K562 (cell line): Measurements from ENCODE around the gene FBXO44. TPM values are rescaled to one million over a fixed set of nuclear protein-coding genes. Genes with fewer than 3 reads are reported as not detected.

Experiments used
- CC2D1A ChIP-seq: fragments of 450-650 bp; IDR thresholded peaks from 2 replicates; pipeline ENCODE4 v1.6.1; 2017; ENCODE audit warnings: mild to moderate bottlenecking
- FIP1L1 ChIP-seq: fragments of 200-400 bp; formaldehyde crosslinking; IDR thresholded peaks from 2 replicates; pipeline ENCODE4 v1.6.1; 2018; ENCODE audit warnings: mild to moderate bottlenecking, low read depth, low read length; ENCODE audit not compliant: poor library complexity, severe bottlenecking
- FOXP1 ChIP-seq: sonication (generic); formaldehyde crosslinking; IDR thresholded peaks from 2 replicates; pipeline ENCODE4 v1.8.0; 2022; ENCODE audit warnings: mild to moderate bottlenecking, missing genetic modification reagents
- GTF2A2 ChIP-seq: IDR thresholded peaks from 2 replicates; pipeline ENCODE4 v1.6.1; 2016; ENCODE audit warnings: mild to moderate bottlenecking, missing genetic modification characterization, missing compliant biosample characterization
- HDAC1 ChIP-seq, 2 experiments: fragments of 450-650 bp; IDR thresholded peaks; 2 replicates each; pipeline ENCODE4 v1.6.1; 2016 to 2017; ENCODE audit warnings: inconsistent platforms in 1 of 2, mild to moderate bottlenecking in 1 of 2, moderate library complexity in 1 of 2
- LARP7 ChIP-seq: fragments of 450-650 bp; IDR thresholded peaks from 2 replicates; pipeline ENCODE4 v1.6.1; 2016
- PHF8 ChIP-seq: fragments of 200-600 bp; sonication (generic); IDR thresholded peaks from 2 replicates; pipeline ENCODE4 v1.6.1; 2012; ENCODE audit warnings: mixed run types, mild to moderate bottlenecking, inconsistent platforms, low read length, moderate library complexity, borderline replicate concordance
- PTBP1 ChIP-seq: fragments of 200-400 bp; formaldehyde crosslinking; IDR thresholded peaks from 2 replicates; pipeline ENCODE4 v1.6.1; 2017; ENCODE audit warnings: low read depth, low read length
- SAFB ChIP-seq: fragments of 200-400 bp; formaldehyde crosslinking; IDR thresholded peaks from 2 replicates; pipeline ENCODE4 v1.6.1; 2017; ENCODE audit warnings: low read depth, low read length, borderline replicate concordance
- TGIF2 ChIP-seq: sonication (generic); formaldehyde crosslinking; IDR thresholded peaks from 2 replicates; pipeline ENCODE4 v1.8.1; 2022; ENCODE audit warnings: mild to moderate bottlenecking, missing genetic modification reagents, moderate library complexity
- ZBTB8A ChIP-seq: fragments of 450-650 bp; IDR thresholded peaks from 2 replicates; pipeline ENCODE4 v1.6.1; 2018; ENCODE audit warnings: mild to moderate bottlenecking, moderate library complexity; ENCODE audit not compliant: partially characterized antibody
- ZFP36 ChIP-seq: fragments of 150-350 bp; IDR thresholded peaks from 2 replicates; pipeline ENCODE4 v1.6.1; 2018; ENCODE audit warnings: low read length, low read depth; ENCODE audit not compliant: partially characterized antibody
- ZNF263 ChIP-seq: sonication (generic); formaldehyde crosslinking; IDR thresholded peaks from 2 replicates; pipeline ENCODE4 v1.8.0; 2022; ENCODE audit warnings: mild to moderate bottlenecking, missing genetic modification reagents, borderline replicate concordance
- ZNF57 ChIP-seq: fragments of 450-650 bp; formaldehyde crosslinking; IDR thresholded peaks from 2 replicates; pipeline ENCODE4 v1.4.0; 2020; ENCODE audit warnings: mild to moderate bottlenecking, moderate library complexity
- ZNF77 ChIP-seq: fragments of 250-450 bp; sonication (Bioruptor Pico); IDR thresholded peaks from 2 replicates; pipeline ENCODE4 v1.5.0; 2020
- ZNF830 ChIP-seq: fragments of 250-450 bp; sonication (Bioruptor Pico); IDR thresholded peaks from 2 replicates; pipeline ENCODE4 v1.5.0; 2021; ENCODE audit warnings: mild to moderate bottlenecking
- polyA plus RNA-seq, 8 experiments: library from polyadenylated mRNA; depleted of rRNA in 4 of 8; stranded (reverse) in 5 of 8; unstranded in 3 of 8; fragments of >200 nt; fragmentation: Nextera tagmentation in 2 of 8; fragmentation: Illumina TruSeq in 1 of 8; extraction: Ambion mirVana in 2 of 8; extraction: Trizol in 1 of 8; gene quantifications; 2 replicates each; pipeline versions ENCODE4 v1.2.1 to v1.2.3, GENCODE V29; 2011 to 2014; ENCODE audit warnings: inconsistent platforms in 1 of 8, missing spikeins in 1 of 8
- total RNA-seq, 7 experiments: library from RNA; depleted of rRNA in 6 of 7; stranded (reverse); fragments of >200 nt in 6 of 7; fragmentation: Illumina TruSeq in 2 of 7; extraction: Trizol in 2 of 7; gene quantifications; 2 replicates each; pipeline versions ENCODE4 v1.2.1 to v1.2.3, GENCODE V29; 2011 to 2021; ENCODE audit warnings: low replicate concordance in 1 of 7
- TF ChIP-seq, protein P1 (sequence below): fragments of 450-650 bp; IDR thresholded peaks from 2 replicates; pipeline ENCODE4 v1.6.1; 2016; ENCODE audit warnings: borderline replicate concordance
- TF ChIP-seq, protein P2 (sequence below): fragments of 450-650 bp; formaldehyde crosslinking; IDR thresholded peaks from 2 replicates; pipeline ENCODE4 v1.4.0; 2020; ENCODE audit warnings: mild to moderate bottlenecking, moderate library complexity
- TF ChIP-seq, protein P3 (sequence below), 2 experiments: IDR thresholded peaks; 2 replicates each; pipeline ENCODE4 v1.6.1; 2012; ENCODE audit warnings: improper control_type of control experiment in 2 of 2, low read depth in 2 of 2, low read length in 2 of 2, borderline replicate concordance in 1 of 2

Gene FBXO44
- total and polyA plus RNA-seq, 9 of the 15 experiments (the other 6 are each of a cell fraction or from before 2014, with no cell fraction given) = 0.69 to 20.9 (median 6.7) TPM

DNA sequence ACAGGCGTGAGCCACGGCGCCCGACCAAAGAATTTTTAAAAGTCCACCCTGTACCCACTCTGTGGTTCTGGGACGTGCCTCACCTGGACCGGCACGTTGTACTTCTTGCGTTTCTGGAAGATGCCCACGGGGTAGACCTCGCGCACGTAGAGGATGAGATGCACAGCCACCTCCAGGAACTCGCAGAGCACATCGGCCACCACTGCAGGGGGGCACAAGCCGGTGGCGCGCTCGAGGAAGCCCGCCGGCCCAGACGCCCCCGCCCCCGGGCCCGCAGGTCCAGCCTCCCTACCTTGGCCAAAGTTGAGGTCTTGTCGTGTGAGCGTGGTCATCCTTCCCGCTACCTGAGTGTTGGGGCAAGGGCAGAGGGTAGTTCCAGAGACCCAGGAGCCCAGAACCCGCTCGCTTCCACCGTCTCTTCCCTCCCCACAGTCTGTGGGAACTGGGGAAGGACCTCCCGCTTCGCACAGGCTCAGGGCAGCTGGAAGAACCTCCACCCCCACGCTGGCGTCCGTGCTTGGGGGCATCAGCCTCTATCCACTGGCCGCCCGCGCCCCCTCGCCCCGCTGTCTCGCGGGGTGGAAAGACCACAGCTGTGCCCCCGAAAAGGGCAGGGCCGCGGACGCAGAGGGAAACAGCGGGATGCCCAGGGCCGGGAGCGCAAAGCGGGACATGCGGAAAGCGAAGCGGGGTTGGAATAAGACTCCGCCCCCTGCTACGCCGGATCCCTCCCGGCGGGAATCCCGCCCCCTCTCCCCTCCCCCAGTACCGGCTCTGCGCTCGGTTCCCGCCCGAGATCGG lies 25.8 kb downstream of the FBXO44 start (continued):
- TF ChIP-seq, protein P1, sequence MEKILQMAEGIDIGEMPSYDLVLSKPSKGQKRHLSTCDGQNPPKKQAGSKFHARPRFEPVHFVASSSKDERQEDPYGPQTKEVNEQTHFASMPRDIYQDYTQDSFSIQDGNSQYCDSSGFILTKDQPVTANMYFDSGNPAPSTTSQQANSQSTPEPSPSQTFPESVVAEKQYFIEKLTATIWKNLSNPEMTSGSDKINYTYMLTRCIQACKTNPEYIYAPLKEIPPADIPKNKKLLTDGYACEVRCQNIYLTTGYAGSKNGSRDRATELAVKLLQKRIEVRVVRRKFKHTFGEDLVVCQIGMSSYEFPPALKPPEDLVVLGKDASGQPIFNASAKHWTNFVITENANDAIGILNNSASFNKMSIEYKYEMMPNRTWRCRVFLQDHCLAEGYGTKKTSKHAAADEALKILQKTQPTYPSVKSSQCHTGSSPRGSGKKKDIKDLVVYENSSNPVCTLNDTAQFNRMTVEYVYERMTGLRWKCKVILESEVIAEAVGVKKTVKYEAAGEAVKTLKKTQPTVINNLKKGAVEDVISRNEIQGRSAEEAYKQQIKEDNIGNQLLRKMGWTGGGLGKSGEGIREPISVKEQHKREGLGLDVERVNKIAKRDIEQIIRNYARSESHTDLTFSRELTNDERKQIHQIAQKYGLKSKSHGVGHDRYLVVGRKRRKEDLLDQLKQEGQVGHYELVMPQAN = peak; percentile 82
- TF ChIP-seq ZBTB8A (no peak), HDAC1 (IDR thresholded peaks at IDR 0.05) (peak in 1 of 2 experiments; percentile 74; a peak in 2 of 4 replicates), SAFB (peak; percentile 74; the same call in 1 of the 2 replicates), ZNF57 (peak; percentile 70; the same call in 1 of the 2 replicates), ZNF77 (CRISPR knock-in tag) (no peak), TGIF2 (no peak), CC2D1A (peak; percentile 98), ZFP36 (peak; percentile 41), ZNF830 (0 out of 2 replicates have a peak, but pooled peaks have one; percentile 51), ZNF263 (0 out of 2 replicates have a peak, but pooled peaks have one; percentile 42), GTF2A2 (tag) (peak; percentile 43; the same call in 1 of the 2 replicates), LARP7 (0 out of 2 replicates have a peak, but pooled peaks have one; percentile 20), FOXP1 (CRISPR knock-in tag) (no peak; the same call in 1 of the 2 replicates), PTBP1 (no peak), FIP1L1 (peak; percentile 48), PHF8 (peak; percentile 76; the same call in 1 of the 2 replicates)
- TF ChIP-seq, protein P2, sequence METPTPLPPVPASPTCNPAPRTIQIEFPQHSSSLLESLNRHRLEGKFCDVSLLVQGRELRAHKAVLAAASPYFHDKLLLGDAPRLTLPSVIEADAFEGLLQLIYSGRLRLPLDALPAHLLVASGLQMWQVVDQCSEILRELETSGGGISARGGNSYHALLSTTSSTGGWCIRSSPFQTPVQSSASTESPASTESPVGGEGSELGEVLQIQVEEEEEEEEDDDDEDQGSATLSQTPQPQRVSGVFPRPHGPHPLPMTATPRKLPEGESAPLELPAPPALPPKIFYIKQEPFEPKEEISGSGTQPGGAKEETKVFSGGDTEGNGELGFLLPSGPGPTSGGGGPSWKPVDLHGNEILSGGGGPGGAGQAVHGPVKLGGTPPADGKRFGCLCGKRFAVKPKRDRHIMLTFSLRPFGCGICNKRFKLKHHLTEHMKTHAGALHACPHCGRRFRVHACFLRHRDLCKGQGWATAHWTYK = peak; percentile 39; the same call in 1 of the 2 replicates
- TF ChIP-seq, protein P3, sequence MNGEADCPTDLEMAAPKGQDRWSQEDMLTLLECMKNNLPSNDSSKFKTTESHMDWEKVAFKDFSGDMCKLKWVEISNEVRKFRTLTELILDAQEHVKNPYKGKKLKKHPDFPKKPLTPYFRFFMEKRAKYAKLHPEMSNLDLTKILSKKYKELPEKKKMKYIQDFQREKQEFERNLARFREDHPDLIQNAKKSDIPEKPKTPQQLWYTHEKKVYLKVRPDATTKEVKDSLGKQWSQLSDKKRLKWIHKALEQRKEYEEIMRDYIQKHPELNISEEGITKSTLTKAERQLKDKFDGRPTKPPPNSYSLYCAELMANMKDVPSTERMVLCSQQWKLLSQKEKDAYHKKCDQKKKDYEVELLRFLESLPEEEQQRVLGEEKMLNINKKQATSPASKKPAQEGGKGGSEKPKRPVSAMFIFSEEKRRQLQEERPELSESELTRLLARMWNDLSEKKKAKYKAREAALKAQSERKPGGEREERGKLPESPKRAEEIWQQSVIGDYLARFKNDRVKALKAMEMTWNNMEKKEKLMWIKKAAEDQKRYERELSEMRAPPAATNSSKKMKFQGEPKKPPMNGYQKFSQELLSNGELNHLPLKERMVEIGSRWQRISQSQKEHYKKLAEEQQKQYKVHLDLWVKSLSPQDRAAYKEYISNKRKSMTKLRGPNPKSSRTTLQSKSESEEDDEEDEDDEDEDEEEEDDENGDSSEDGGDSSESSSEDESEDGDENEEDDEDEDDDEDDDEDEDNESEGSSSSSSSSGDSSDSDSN (IDR thresholded peaks at IDR 0.05; ENCODE audit: borderline replicate concordance in 1 of 2, low read depth in 2 of 2, low read length in 2 of 2) = no peak
